ENCODE results near the gene NR2C2AP. TPM values are rescaled to one million over a fixed set of nuclear protein-coding genes. Genes with fewer than 3 reads are reported as not detected.

The NR2C2AP gene
- total and polyA plus RNA-seq, 2 of the 4 experiments (the other 2 are of a cell fraction), result 5.4 to 9.0 TPM

- no peak for DNase-seq
- Histone ChIP-seq H4K5ac (ENCODE audit: low read depth, low read length) (no peak overlapping the region), H3K18ac (ENCODE audit: low read depth, low read length) (no peak overlapping the region), H2BK15ac (ENCODE audit: low read depth, low read length) (no peak overlapping the region), H2BK20ac (ENCODE audit: low read depth, low read length) (no peak overlapping the region), H3K23ac (ENCODE audit: low read depth, low read length) (no peak overlapping the region), H3K9me1 (ENCODE audit: insufficient read depth, low read length) (no peaks in the 10 kb centered on the region), H3K9me3 (ENCODE audit: control insufficient read depth, insufficient read depth, low read length) (peaks cover 6% of the 10 kb centered on the region; the same call in 1 of the 2 replicates), H4K91ac (ENCODE audit: insufficient read depth, low read depth, low read length) (no peak overlapping the region), H3K4me3 (ENCODE audit: insufficient read depth, low read depth, low read length) (no peak overlapping the region), H3K56ac (ENCODE audit: extremely low read depth, insufficient read depth, low read length) (no peak overlapping the region), H4K20me1 (ENCODE audit: insufficient read depth, low read length) (no peaks in the 10 kb centered on the region), H4K8ac (ENCODE audit: low read depth in 2 of 2, low read length in 2 of 2) (no peak overlapping the region), H3K4me1 (ENCODE audit: control insufficient read depth, insufficient read depth, low read length) (no peaks in the 10 kb centered on the region), H2BK120ac (ENCODE audit: low read depth, low read length) (no peak overlapping the region), H2AFZ (replicated peaks; ENCODE audit: low read length, poor library complexity) (no peak overlapping the region), H3K27ac (ENCODE audit: insufficient read depth, low read length) (no peak overlapping the region), H3K79me1 (ENCODE audit: low read depth in 1 of 2, low read length in 2 of 2) (no peaks in the 10 kb centered on the region), H2BK5ac (ENCODE audit: low read depth, low read length, poor library complexity, severe bottlenecking) (no peak overlapping the region), H3K36me3 (ENCODE audit: control insufficient read depth, insufficient read depth, low read length) (peaks cover 7% of the 10 kb centered on the region; the same call in 1 of the 2 replicates), H3K9ac (ENCODE audit: low read depth, low read length) (no peak overlapping the region), H3K14ac (replicated peaks; ENCODE audit: low read depth, low read length) (no peak overlapping the region), H2AK9ac (replicated peaks; ENCODE audit: low read depth, low read length, poor library complexity) (no peak overlapping the region), H3K4ac (ENCODE audit: low read depth, low read length) (no peak overlapping the region), H3K4me2 (ENCODE audit: low read depth, low read length) (no peak overlapping the region), H3K27me3 (ENCODE audit: control insufficient read depth, insufficient read depth, low read length) (no peaks in the 10 kb centered on the region), H2AK5ac (ENCODE audit: low read depth, low read length) (no peak overlapping the region)
- no CpG with 5 or more reads among the region's 4 CpGs for WGBS, 2 experiments (ENCODE audit: extremely low coverage in 2 of 2, insufficient read length in 1 of 2)
- BruUV-seq (replicated peaks), result no TSS peak
- TF ChIP-seq MAFK (IDR thresholded peaks at IDR 0.05; ENCODE audit: low read depth, low read length) (no peak), RCOR1 (IDR thresholded peaks at IDR 0.05; ENCODE audit: insufficient replicate concordance, low read length) (no peak), RFX5 (IDR thresholded peaks at IDR 0.05; ENCODE audit: low read depth, low read length) (no peak), CTCF (conservative IDR thresholded peaks at IDR 0.05; ENCODE audit: low read depth, low read length) (no peak), NFE2L2 (IDR thresholded peaks at IDR 0.05; ENCODE audit: low read depth, low read length) (no peak), BHLHE40 (IDR thresholded peaks at IDR 0.05; ENCODE audit: low read depth, low read length) (no peak), RAD21 (IDR thresholded peaks at IDR 0.05; ENCODE audit: low read length) (no peak), CHD1 (IDR thresholded peaks at IDR 0.05; ENCODE audit: low read depth, low read length) (no peak), MAZ (IDR thresholded peaks at IDR 0.05; ENCODE audit: borderline replicate concordance, low read depth, low read length) (no peak), POLR2A (IDR thresholded peaks at IDR 0.05; ENCODE audit: low read depth, low read length) (no peak), FOS (IDR thresholded peaks at IDR 0.05; ENCODE audit: low read depth, low read length) (no peak), USF2 (IDR thresholded peaks at IDR 0.05; ENCODE audit: low read depth, low read length) (no peak), CEBPB (IDR thresholded peaks at IDR 0.05; ENCODE audit: low read depth, low read length) (no peak), MXI1 (IDR thresholded peaks at IDR 0.05; ENCODE audit: borderline replicate concordance, low read depth, low read length) (no peak)
- CTCF ChIA-PET, result no interaction called here
- no peak for ATAC-seq (ENCODE audit: low read depth)
- POLR2A ChIA-PET (ENCODE audit: unreplicated experiment), result no interaction called here
- intact Hi-C loops (cut with micrococcal nuclease) (no loop called here), in situ Hi-C loops (cut with MboI; ENCODE audit: low sequenced_read_pairs) (no loop called here), dilution Hi-C loops (cut with HindIII; ENCODE audit: low sequenced_read_pairs, unreplicated experiment) (no loop called here)
These were observed 43.7 kb downstream of the NR2C2AP start for GRCh38 chr19:19159534-19159933.

All from IMR-90 (cell line).